MM.1S (cell line): ENCODE data around the gene FOXO3.
A peak's percentile ranks its signal among the peaks of the same experiment; 100 is the strongest.

ENCODE experiments used
- DNase-seq: peaks from one replicate; pipeline ENCODE4 v3.0.0-alpha.2; 2015
- H2AFZ ChIP-seq: fragments of 300-600 bp; sonication (generic); 2 replicates; pipeline ENCODE4 v1.6.0; 2016; ENCODE audit warnings: antibody characterized with exemption, low read length
- H3F3A ChIP-seq: fragments of 300-600 bp; sonication (generic); 2 replicates; pipeline ENCODE4 v1.6.1; 2016; ENCODE audit warnings: mild to moderate bottlenecking, antibody characterized with exemption, low read length, moderate library complexity, mixed read lengths; ENCODE audit not compliant: insufficient read depth
- H3K27ac ChIP-seq: fragments of 300-600 bp; sonication (generic); 2 replicates; pipeline ENCODE4 v1.5.1; 2016; ENCODE audit warnings: mild to moderate bottlenecking, low read length
- H3K27me3 ChIP-seq: fragments of 300-600 bp; sonication (generic); replicated peaks from 2 replicates; pipeline ENCODE4 v1.6.0; 2016; ENCODE audit warnings: low read length; ENCODE audit not compliant: insufficient read depth
- H3K36me3 ChIP-seq: fragments of 300-600 bp; sonication (generic); replicated peaks from 2 replicates; pipeline ENCODE4 v1.6.1; 2016; ENCODE audit warnings: mild to moderate bottlenecking, low read length, mixed read lengths; ENCODE audit not compliant: insufficient read depth
- H3K4me1 ChIP-seq: fragments of 300-600 bp; sonication (generic); 2 replicates; pipeline ENCODE4 v1.6.1; 2016; ENCODE audit warnings: low read length, mixed read lengths
- H3K4me2 ChIP-seq: fragments of 300-600 bp; sonication (generic); 2 replicates; pipeline ENCODE4 v1.6.0; 2016; ENCODE audit warnings: low read depth, low read length
- H3K4me3 ChIP-seq: fragments of 300-600 bp; sonication (generic); 2 replicates; pipeline ENCODE4 v1.5.1; 2016; ENCODE audit warnings: low read length, mixed read lengths
- H3K79me2 ChIP-seq: fragments of 300-600 bp; sonication (generic); 2 replicates; pipeline ENCODE4 v1.6.1; 2016; ENCODE audit warnings: mixed run types, low read length, mixed read lengths
- H3K9ac ChIP-seq: fragments of 300-600 bp; sonication (generic); 2 replicates; pipeline ENCODE4 v1.6.1; 2016; ENCODE audit warnings: low read length, mixed read lengths
- H3K9me2 ChIP-seq: fragments of 300-600 bp; sonication (generic); replicated peaks from 2 replicates; pipeline ENCODE4 v1.6.1; 2016; ENCODE audit warnings: mild to moderate bottlenecking, low read length, mixed read lengths; ENCODE audit not compliant: insufficient read depth
- H3K9me3 ChIP-seq: fragments of 300-600 bp; sonication (generic); replicated peaks from 2 replicates; pipeline ENCODE4 v1.6.1; 2016; ENCODE audit warnings: mild to moderate bottlenecking, low read length, mixed read lengths; ENCODE audit not compliant: insufficient read depth
- H4K20me1 ChIP-seq: fragments of 300-600 bp; sonication (generic); 2 replicates; pipeline ENCODE4 v1.6.1; 2016; ENCODE audit warnings: mild to moderate bottlenecking, low read length, moderate library complexity, mixed read lengths; ENCODE audit not compliant: insufficient read depth
- CTCF ChIP-seq: fragments of 300-600 bp; sonication (generic); IDR thresholded peaks from 2 replicates; pipeline ENCODE4 v1.5.1; 2016; ENCODE audit warnings: antibody characterized with exemption, low read length, mixed read lengths
- EZH2 ChIP-seq: fragments of 300-600 bp; sonication (generic); optimal IDR thresholded peaks from 2 replicates; pipeline ENCODE3; 2017; ENCODE audit warnings: low read depth, mild to moderate bottlenecking, antibody characterized with exemption, low read length, mixed read lengths
- EZH2phosphoT487 ChIP-seq: fragments of 300-600 bp; sonication (generic); IDR thresholded peaks from 2 replicates; pipeline ENCODE4 v1.6.1; 2018; ENCODE audit warnings: antibody characterized with exemption, low read length

FOXO3 gene

GRCh38 chr6:108579328-108579721, 18.6 kb downstream of the FOXO3 start:
- TF ChIP-seq EZH2phosphoT487, result no peak
- TF ChIP-seq EZH2, result no peak
- DNase-seq, result no peak
- Histone ChIP-seq H3K36me3 (no peaks in the 10 kb centered on the region), H2AFZ (no peak overlapping the region), H3K9me3 (no peaks in the 10 kb centered on the region), H3K9ac (peak overlapping the region; percentile 51), H3K4me2 (peak overlapping the region; percentile 70), H3F3A (peaks cover 100% of the 10 kb centered on the region), H3K9me2 (no peaks in the 10 kb centered on the region), H3K27ac (peak overlapping the region; percentile 80), H3K79me2 (peaks cover 100% of the 10 kb centered on the region), H3K4me3 (peak overlapping the region; percentile 35), H3K27me3 (no peaks in the 10 kb centered on the region), H3K4me1 (peaks cover 93% of the 10 kb centered on the region), H4K20me1 (peaks cover 53% of the 10 kb centered on the region)

- H3K4me1 ChIP-seq, result peaks cover 92% of the 10 kb centered on the region
- H3K27ac ChIP-seq, result peak overlapping the region; percentile 80
- H3K36me3 ChIP-seq, result no peaks in the 10 kb centered on the region
- no peak overlapping the region for H2AFZ ChIP-seq
- H3K9ac ChIP-seq, result peak overlapping the region; percentile 51
- no peaks in the 10 kb centered on the region for H3K27me3 ChIP-seq
- peaks cover 98% of the 10 kb centered on the region for H3F3A ChIP-seq
- no peak for DNase-seq
- peaks cover 99% of the 10 kb centered on the region for H3K79me2 ChIP-seq
- H3K9me3 ChIP-seq, result no peaks in the 10 kb centered on the region
- no peak for TF ChIP-seq CTCF
- TF ChIP-seq EZH2phosphoT487, result no peak
- no peak for TF ChIP-seq EZH2
- H4K20me1 ChIP-seq, result peaks cover 54% of the 10 kb centered on the region; the same call in 1 of the 2 replicates
- H3K4me3 ChIP-seq, result peak overlapping the region; percentile 37
- H3K4me2 ChIP-seq, result peak overlapping the region; percentile 70
- no peaks in the 10 kb centered on the region for H3K9me2 ChIP-seq
Measured at GRCh38 chr6:108580646-108581045, 19.9 kb downstream of the FOXO3 start.

- Histone ChIP-seq H3K79me2 (peaks cover 99% of the 10 kb centered on the region), H3K36me3 (no peaks in the 10 kb centered on the region), H3K9ac (peak overlapping the region; percentile 51), H3K4me3 (peak overlapping the region; percentile 37), H3K4me2 (peak overlapping the region; percentile 70), H3K27me3 (no peaks in the 10 kb centered on the region), H3K4me1 (peaks cover 92% of the 10 kb centered on the region), H3K9me2 (no peaks in the 10 kb centered on the region), H3K27ac (peak overlapping the region; percentile 80), H3K9me3 (no peaks in the 10 kb centered on the region), H2AFZ (no peak overlapping the region), H3F3A (peaks cover 98% of the 10 kb centered on the region), H4K20me1 (peaks cover 58% of the 10 kb centered on the region; the same call in 1 of the 2 replicates)
- TF ChIP-seq EZH2phosphoT487, result no peak
- TF ChIP-seq CTCF, result no peak
- TF ChIP-seq EZH2, result no peak
- peak; percentile 79 for DNase-seq
Measured at GRCh38 chr6:108581237-108581931, 20.7 kb downstream of the FOXO3 start.
